Neural cell (in vitro differentiated cells): ENCODE measurements around the gene M1AP. TPM values are rescaled to one million over a fixed set of nuclear protein-coding genes. Genes with fewer than 3 reads are reported as not detected.
A peak's percentile ranks its signal among the peaks of the same experiment; 100 is the strongest.

Experiments used
- H2AFZ ChIP-seq: fragments of 200-600, 300-800 bp; sonication (generic), shearing (Covaris generic); 2 replicates; pipeline ENCODE4 v1.6.0; 2014; ENCODE audit warnings: low read depth, mild to moderate bottlenecking, antibody characterized with exemption, low read length, moderate library complexity
- H3F3A ChIP-seq: fragments of 200-600 bp; shearing (Covaris generic); 2 replicates; pipeline ENCODE4 v1.6.1; 2016; ENCODE audit warnings: mild to moderate bottlenecking, moderate library complexity, mixed read lengths, antibody characterized with exemption, low read length; ENCODE audit not compliant: insufficient read depth, poor library complexity, severe bottlenecking
- H3K27ac ChIP-seq: fragments of 200-600, 300-800 bp; sonication (generic), shearing (Covaris generic); 2 replicates; pipeline ENCODE4 v1.5.1; 2014; ENCODE audit warnings: mild to moderate bottlenecking, low read length, moderate library complexity
- H3K27me3 ChIP-seq: fragments of 300-800, 200-600 bp; sonication (generic), shearing (Covaris generic); 2 replicates; pipeline ENCODE4 v1.6.0; 2014; ENCODE audit warnings: mild to moderate bottlenecking, low read depth, low read length, moderate library complexity; ENCODE audit not compliant: insufficient read depth
- H3K36me3 ChIP-seq: fragments of 300-800, 200-600 bp; sonication (generic), shearing (Covaris generic); 2 replicates; pipeline ENCODE4 v1.5.1; 2014; ENCODE audit warnings: mild to moderate bottlenecking, antibody characterized with exemption, low read length, moderate library complexity; ENCODE audit not compliant: insufficient read depth
- H3K4me2 ChIP-seq: fragments of 300-800, 200-600 bp; sonication (generic), shearing (Covaris generic); 2 replicates; pipeline ENCODE4 v1.6.0; 2014; ENCODE audit warnings: mild to moderate bottlenecking, low read length
- H3K4me3 ChIP-seq: fragments of 300-800, 200-600 bp; sonication (generic), shearing (Covaris generic); 2 replicates; pipeline ENCODE4 v1.5.1; 2014; ENCODE audit warnings: mild to moderate bottlenecking, low read length, moderate library complexity
- H3K79me2 ChIP-seq: fragments of 200-600 bp; shearing (Covaris generic); replicated peaks from 2 replicates; pipeline ENCODE4 v1.6.0; 2014; ENCODE audit warnings: mild to moderate bottlenecking, low read length, moderate library complexity; ENCODE audit not compliant: insufficient read depth
- H3K9ac ChIP-seq: fragments of 300-800, 200-600 bp; sonication (generic), shearing (Covaris generic); 2 replicates; pipeline ENCODE4 v1.6.1; 2016; ENCODE audit warnings: mild to moderate bottlenecking, low read length, mixed read lengths
- H3K9me2 ChIP-seq: fragments of 200-600 bp; shearing (Covaris generic); 2 replicates; pipeline ENCODE4 v1.6.1; 2016; ENCODE audit warnings: mild to moderate bottlenecking, low read length, mixed read lengths; ENCODE audit not compliant: insufficient read depth
- H3K9me3 ChIP-seq: fragments of 200-600, 300-800 bp; sonication (generic), shearing (Covaris generic); 2 replicates; pipeline ENCODE4 v1.6.1; 2016; ENCODE audit warnings: mild to moderate bottlenecking, mixed run types, low read length, moderate library complexity, mixed read lengths
- H4K20me1 ChIP-seq: fragments of 200-600 bp; shearing (Covaris generic); 2 replicates; pipeline ENCODE4 v1.6.1; 2016; ENCODE audit warnings: mild to moderate bottlenecking, mixed run types; ENCODE audit not compliant: insufficient read depth
- EP300 ChIP-seq: fragments of 450-650 bp; conservative IDR thresholded peaks from 2 replicates; pipeline ENCODE4 v1.6.1; 2014; ENCODE audit warnings: antibody characterized with exemption, mild to moderate bottlenecking, moderate library complexity; ENCODE audit not compliant: poor library complexity, severe bottlenecking
- EZH2 ChIP-seq: fragments of 200-600, 300-800 bp; shearing (Covaris generic), sonication (generic); IDR thresholded peaks from 2 replicates; pipeline ENCODE4 v1.6.1; 2014; ENCODE audit warnings: antibody characterized with exemption, low read length, borderline replicate concordance, mild to moderate bottlenecking; ENCODE audit not compliant: insufficient read depth, poor library complexity, severe bottlenecking
- MXI1 ChIP-seq: fragments of 450-650 bp; conservative IDR thresholded peaks from 2 replicates; pipeline ENCODE4 v1.6.1; 2014; ENCODE audit warnings: antibody characterized with exemption, mild to moderate bottlenecking; ENCODE audit not compliant: poor library complexity, severe bottlenecking
- POLR2AphosphoS5 ChIP-seq: IDR thresholded peaks from 2 replicates; pipeline ENCODE4 v1.6.1; 2012
- RAD21 ChIP-seq: fragments of 450-650 bp; conservative IDR thresholded peaks from 2 replicates; pipeline ENCODE4 v1.6.1; 2014; ENCODE audit warnings: antibody characterized with exemption, mild to moderate bottlenecking, moderate library complexity
- REST ChIP-seq: IDR thresholded peaks from 2 replicates; pipeline ENCODE4 v1.6.1; 2012; ENCODE audit warnings: borderline replicate concordance
- SMC3 ChIP-seq: fragments of 450-650 bp; conservative IDR thresholded peaks from 2 replicates; pipeline ENCODE4 v1.6.1; 2014; ENCODE audit warnings: antibody characterized with exemption, mild to moderate bottlenecking, moderate library complexity; ENCODE audit not compliant: poor library complexity
- TAF1 ChIP-seq: IDR thresholded peaks from 2 replicates; pipeline ENCODE4 v1.6.1; 2012; ENCODE audit warnings: low read depth
- polyA plus RNA-seq: library from polyadenylated mRNA; depleted of rRNA; stranded (reverse); fragments of >200 nt; gene quantifications from 2 replicates; pipeline ENCODE4 v1.2.3, GENCODE V29; 2014
- TF ChIP-seq, protein P1 (sequence below): fragments of 450-650 bp; IDR thresholded peaks from 2 replicates; pipeline ENCODE4 v1.5.1; 2014; ENCODE audit warnings: antibody characterized with exemption, mild to moderate bottlenecking, moderate library complexity; ENCODE audit not compliant: poor library complexity, severe bottlenecking

The M1AP gene
- polyA plus RNA-seq, 1 donor from 2014 or later, result not detected

GRCh38 chr2:74587664-74588277 is 60.4 kb downstream of the M1AP start:
- H4K20me1 ChIP-seq, result no peaks in the 10 kb centered on the region
- TF ChIP-seq, protein P1, sequence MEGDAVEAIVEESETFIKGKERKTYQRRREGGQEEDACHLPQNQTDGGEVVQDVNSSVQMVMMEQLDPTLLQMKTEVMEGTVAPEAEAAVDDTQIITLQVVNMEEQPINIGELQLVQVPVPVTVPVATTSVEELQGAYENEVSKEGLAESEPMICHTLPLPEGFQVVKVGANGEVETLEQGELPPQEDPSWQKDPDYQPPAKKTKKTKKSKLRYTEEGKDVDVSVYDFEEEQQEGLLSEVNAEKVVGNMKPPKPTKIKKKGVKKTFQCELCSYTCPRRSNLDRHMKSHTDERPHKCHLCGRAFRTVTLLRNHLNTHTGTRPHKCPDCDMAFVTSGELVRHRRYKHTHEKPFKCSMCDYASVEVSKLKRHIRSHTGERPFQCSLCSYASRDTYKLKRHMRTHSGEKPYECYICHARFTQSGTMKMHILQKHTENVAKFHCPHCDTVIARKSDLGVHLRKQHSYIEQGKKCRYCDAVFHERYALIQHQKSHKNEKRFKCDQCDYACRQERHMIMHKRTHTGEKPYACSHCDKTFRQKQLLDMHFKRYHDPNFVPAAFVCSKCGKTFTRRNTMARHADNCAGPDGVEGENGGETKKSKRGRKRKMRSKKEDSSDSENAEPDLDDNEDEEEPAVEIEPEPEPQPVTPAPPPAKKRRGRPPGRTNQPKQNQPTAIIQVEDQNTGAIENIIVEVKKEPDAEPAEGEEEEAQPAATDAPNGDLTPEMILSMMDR, result peak; percentile 88
- TF ChIP-seq REST, result no peak
- peak; percentile 86 for TF ChIP-seq SMC3
- peak; percentile 92 for TF ChIP-seq RAD21
- no peak for TF ChIP-seq TAF1
- no peak overlapping the region for H3K4me2 ChIP-seq
- no peaks in the 10 kb centered on the region for H3K9me3 ChIP-seq
- H3K9ac ChIP-seq, result no peak overlapping the region
- peak overlapping the region; percentile 7 for H2AFZ ChIP-seq
- H3K9me2 ChIP-seq, result no peaks in the 10 kb centered on the region
- no peaks in the 10 kb centered on the region for H3K79me2 ChIP-seq
- no peaks in the 10 kb centered on the region for H3K36me3 ChIP-seq
- no peaks in the 10 kb centered on the region for H3F3A ChIP-seq
- H3K27me3 ChIP-seq, result no peaks in the 10 kb centered on the region
- H3K27ac ChIP-seq, result no peak overlapping the region
- H3K4me3 ChIP-seq, result no peak overlapping the region

DNA sequence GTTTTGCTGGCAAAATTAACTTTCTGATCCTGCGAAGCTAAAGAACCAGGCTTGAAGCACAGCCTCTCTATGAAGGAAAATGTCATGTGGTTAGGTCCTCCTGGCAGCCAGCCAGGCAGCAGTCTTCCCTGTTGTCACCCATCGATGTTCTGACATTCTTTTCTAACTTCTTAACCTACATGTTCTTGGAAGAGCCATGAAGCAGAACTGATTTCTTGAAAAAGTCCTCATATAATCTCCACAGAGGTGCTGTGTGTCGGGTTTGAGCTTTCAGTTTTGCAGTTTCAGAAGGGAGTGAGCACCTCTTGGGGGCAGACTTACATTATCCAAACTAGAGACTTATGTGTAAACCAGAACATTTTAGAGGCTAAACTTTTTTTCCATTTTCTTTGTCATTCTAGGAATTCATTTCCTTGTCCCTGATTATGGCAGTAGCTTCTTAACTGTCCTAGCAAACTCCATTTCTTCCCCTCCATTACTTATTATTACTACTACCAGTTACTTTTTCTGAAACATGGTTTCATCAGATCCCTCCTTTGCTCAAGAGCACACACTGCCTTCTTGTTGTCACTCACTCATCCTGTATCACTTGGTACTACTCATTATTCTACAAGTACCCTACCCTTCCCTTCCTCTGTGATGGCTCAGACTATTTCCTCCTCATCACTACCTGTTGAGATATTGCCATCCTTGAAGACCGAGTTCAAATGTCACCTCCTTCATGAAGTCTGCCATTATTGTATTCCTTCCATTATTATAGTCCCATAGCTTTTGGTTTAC is 62.5 kb downstream of the M1AP start:
- H3K9me3 ChIP-seq, result no peaks in the 10 kb centered on the region
- no peaks in the 10 kb centered on the region for H3K36me3 ChIP-seq
- no peak overlapping the region for H2AFZ ChIP-seq
- H3F3A ChIP-seq, result no peaks in the 10 kb centered on the region
- no peak overlapping the region for H3K4me3 ChIP-seq
- H3K9me2 ChIP-seq, result no peaks in the 10 kb centered on the region
- no peaks in the 10 kb centered on the region for H4K20me1 ChIP-seq
- TF ChIP-seq EP300, result no peak
- no peak for TF ChIP-seq TAF1
- TF ChIP-seq MXI1, result no peak
- TF ChIP-seq RAD21, result no peak
- TF ChIP-seq, protein P1, result no peak
- no peak for TF ChIP-seq POLR2AphosphoS5
- TF ChIP-seq EZH2, result no peak
- TF ChIP-seq REST, result no peak
- no peak for TF ChIP-seq SMC3
- H3K4me2 ChIP-seq, result no peak overlapping the region
- no peak overlapping the region for H3K9ac ChIP-seq
- H3K27ac ChIP-seq, result no peak overlapping the region
- no peaks in the 10 kb centered on the region for H3K79me2 ChIP-seq
- H3K27me3 ChIP-seq, result no peaks in the 10 kb centered on the region
